ENCODE data around the gene DEPP1. TPM values are rescaled to one million over a fixed set of nuclear protein-coding genes. Genes with fewer than 3 reads are reported as not detected.

DEPP1 gene
- total RNA-seq, 6 experiments from 2014 or later = 0.43 to 0.78 (median 0.52) TPM

DNA sequence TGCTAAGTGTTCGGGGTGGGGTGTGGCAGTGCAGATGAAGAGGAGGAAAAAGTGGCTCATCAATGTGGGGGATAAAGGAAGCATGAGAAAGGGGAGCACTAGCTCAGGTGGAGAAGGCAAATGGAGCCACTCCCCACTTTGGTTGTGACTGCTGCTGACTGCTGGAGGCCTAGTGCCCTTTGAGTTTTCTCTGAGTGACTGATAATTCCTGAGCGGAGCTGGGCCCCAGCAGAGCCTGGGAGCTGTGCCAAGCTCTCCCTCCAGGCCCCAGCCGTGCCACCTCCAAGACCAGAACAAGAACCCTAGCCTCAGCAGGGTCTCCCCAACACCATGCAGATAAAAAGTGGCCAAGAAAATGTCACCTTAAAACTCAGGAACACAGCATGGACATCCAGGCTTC is 28.7 kb downstream of the DEPP1 start:
- Mint-ChIP-seq H3K36me3 (ENCODE audit: low read depth) (peaks cover 5% of the 10 kb centered on the region; the same call in 1 of the 2 replicates), H3K27me3 (ENCODE audit: insufficient read depth) (peaks cover 2% of the 10 kb centered on the region; the same call in 1 of the 2 replicates), H3K27ac (no peak overlapping the region), H3K9me3 (no peaks in the 10 kb centered on the region; the same call in 1 of the 2 replicates), H3K4me1 (ENCODE audit: low read depth) (peaks cover 22% of the 10 kb centered on the region), H3K4me3 (no peak overlapping the region)
- TF ChIP-seq CTCF (IDR thresholded peaks at IDR 0.05) = no peak
- no peak for DNase-seq

- Mint-ChIP-seq H3K36me3 (ENCODE audit: low read depth) (peaks cover 11% of the 10 kb centered on the region), H3K27me3 (ENCODE audit: insufficient read depth) (peaks cover 5% of the 10 kb centered on the region; the same call in 1 of the 2 replicates), H3K27ac (no peak overlapping the region), H3K4me1 (ENCODE audit: low read depth) (peaks cover 22% of the 10 kb centered on the region), H3K4me3 (no peak overlapping the region), H3K9me3 (peaks cover 6% of the 10 kb centered on the region)
- TF ChIP-seq CTCF (IDR thresholded peaks at IDR 0.05) = 0 out of 2 replicates have a peak, but pooled peaks have one; percentile 20
- no peak for DNase-seq
Measured at GRCh38 chr10:44949127-44949802, 29.3 kb downstream of the DEPP1 start.

GRCh38 chr10:44948642-44949041 is 30.0 kb downstream of the DEPP1 start:
- H3K27ac Mint-ChIP-seq = no peak overlapping the region

GRCh38 chr10:44947371-44948152 is 31.0 kb downstream of the DEPP1 start:
- Mint-ChIP-seq H3K4me3 (no peak overlapping the region), H3K36me3 (ENCODE audit: low read depth) (peaks cover 14% of the 10 kb centered on the region)
- no peak for DNase-seq

More at GRCh38 chr10:44948642-44949041, 30.0 kb downstream of the DEPP1 start:
- peaks cover 9% of the 10 kb centered on the region for H3K9me3 Mint-ChIP-seq
- TF ChIP-seq CTCF (IDR thresholded peaks at IDR 0.05) = no peak
- peaks cover 14% of the 10 kb centered on the region for H3K36me3 Mint-ChIP-seq (ENCODE audit: low read depth)
- H3K27me3 Mint-ChIP-seq (ENCODE audit: insufficient read depth) = peaks cover 5% of the 10 kb centered on the region; the same call in 1 of the 2 replicates
- no peak overlapping the region for H3K4me3 Mint-ChIP-seq
- no peak for DNase-seq
- H3K4me1 Mint-ChIP-seq (ENCODE audit: low read depth) = peaks cover 22% of the 10 kb centered on the region

GRCh38 chr10:44946205-44946604 is 32.4 kb downstream of the DEPP1 start:
- DNase-seq = peak; percentile 15
- Mint-ChIP-seq H3K27me3 (ENCODE audit: insufficient read depth) (peaks cover 5% of the 10 kb centered on the region; the same call in 1 of the 2 replicates), H3K36me3 (ENCODE audit: low read depth) (peaks cover 14% of the 10 kb centered on the region), H3K4me1 (ENCODE audit: low read depth) (peaks cover 8% of the 10 kb centered on the region; the same call in 1 of the 2 replicates), H3K9me3 (peaks cover 9% of the 10 kb centered on the region), H3K4me3 (peak overlapping the region; percentile 70), H3K27ac (no peak overlapping the region)
- TF ChIP-seq CTCF (IDR thresholded peaks at IDR 0.05) = no peak

More at GRCh38 chr10:44947371-44948152, 31.0 kb downstream of the DEPP1 start:
- Mint-ChIP-seq H3K27me3 (ENCODE audit: insufficient read depth) (peaks cover 5% of the 10 kb centered on the region; the same call in 1 of the 2 replicates), H3K27ac (no peak overlapping the region), H3K9me3 (peaks cover 9% of the 10 kb centered on the region), H3K4me1 (ENCODE audit: low read depth) (peaks cover 11% of the 10 kb centered on the region)
- TF ChIP-seq CTCF (IDR thresholded peaks at IDR 0.05) = no peak

Data from HFFc6 (cell line).